HepG2 (cell line): ENCODE data around the gene ZKSCAN2. TPM values are rescaled to one million over a fixed set of nuclear protein-coding genes. Genes with fewer than 3 reads are reported as not detected.

Source experiments
- DNMT3B ChIP-seq: conservative IDR thresholded peaks from 2 replicates; pipeline ENCODE4 v1.6.1; 2016; ENCODE audit warnings: missing biosample characterization, control low read depth
- FOXC1 ChIP-seq: sonication (generic); formaldehyde crosslinking; IDR thresholded peaks from 2 replicates; pipeline ENCODE4 v1.8.0; 2022; ENCODE audit warnings: mild to moderate bottlenecking, missing genetic modification reagents, borderline replicate concordance
- GATAD2A ChIP-seq: IDR thresholded peaks from 2 replicates; pipeline ENCODE4 v1.6.1; 2016
- JUN ChIP-seq: sonication (generic); formaldehyde crosslinking; IDR thresholded peaks from 2 replicates; pipeline ENCODE4 v1.4.0; 2020; ENCODE audit warnings: mild to moderate bottlenecking, missing genetic modification reagents
- NFATC3 ChIP-seq: sonication (generic); formaldehyde crosslinking; IDR thresholded peaks from 2 replicates; pipeline ENCODE4 v1.5.1; 2020; ENCODE audit warnings: mild to moderate bottlenecking, missing genetic modification reagents
- RBAK ChIP-seq: sonication (generic); formaldehyde crosslinking; IDR thresholded peaks from 2 replicates; pipeline ENCODE4 v1.5.1; 2020; ENCODE audit warnings: mild to moderate bottlenecking, missing genetic modification reagents
- TBL1XR1 ChIP-seq: fragments of 150-350 bp; IDR thresholded peaks from 2 replicates; pipeline ENCODE4 v1.6.1; 2014; ENCODE audit warnings: borderline replicate concordance, low read length; ENCODE audit not compliant: partially characterized antibody
- ZNF496 ChIP-seq: sonication (generic); formaldehyde crosslinking; IDR thresholded peaks from 2 replicates; pipeline ENCODE4 v1.8.1; 2023; ENCODE audit warnings: mild to moderate bottlenecking, moderate library complexity, missing genetic modification reagents; ENCODE audit not compliant: insufficient replicate concordance
- ZNF510 ChIP-seq: sonication (generic); formaldehyde crosslinking; IDR thresholded peaks from 2 replicates; pipeline ENCODE4 v1.4.0; 2020; ENCODE audit warnings: low read depth, mild to moderate bottlenecking, missing genetic modification reagents
- ZNF564 ChIP-seq: sonication (generic); formaldehyde crosslinking; IDR thresholded peaks from 2 replicates; pipeline ENCODE4 v1.8.1; 2023; ENCODE audit warnings: mild to moderate bottlenecking, missing genetic modification reagents
- ZNF710 ChIP-seq: sonication (generic); formaldehyde crosslinking; IDR thresholded peaks from 2 replicates; pipeline ENCODE4 v1.5.0; 2020; ENCODE audit warnings: mild to moderate bottlenecking, missing genetic modification reagents, borderline replicate concordance
- ZNF784 ChIP-seq: sonication (generic); formaldehyde crosslinking; IDR thresholded peaks from 2 replicates; pipeline ENCODE4 v1.5.1; 2020; ENCODE audit warnings: missing genetic modification reagents, mild to moderate bottlenecking, borderline replicate concordance
- polyA plus RNA-seq, 8 experiments: library from polyadenylated mRNA; depleted of rRNA in 3 of 8; stranded (reverse) in 7 of 8; unstranded in 1 of 8; fragments of >200 nt; fragmentation: Illumina TruSeq in 4 of 8; extraction: Trizol in 4 of 8; gene quantifications; 2 replicates each; pipeline versions ENCODE4 v1.2.1 to v1.2.3, GENCODE V29; 2011 to 2016; ENCODE audit warnings: low read depth in 4 of 8, missing spikeins in 1 of 8, mixed read lengths in 1 of 8; ENCODE audit not compliant: insufficient read depth in 1 of 8
- total RNA-seq, 5 experiments: library from RNA; depleted of rRNA; stranded (reverse); fragments of >200 nt; fragmentation: Illumina TruSeq; extraction: Trizol; gene quantifications; 2 replicates each; pipeline ENCODE4 v1.2.3, GENCODE V29; 2016; ENCODE audit warnings: low read depth in 1 of 5
- TF ChIP-seq, protein P1 (sequence below): sonication (generic); formaldehyde crosslinking; IDR thresholded peaks from 2 replicates; pipeline ENCODE4 v1.4.0; 2020; ENCODE audit warnings: missing genetic modification reagents, borderline replicate concordance
- TF ChIP-seq, protein P2 (sequence below): sonication (generic); formaldehyde crosslinking; IDR thresholded peaks from 2 replicates; pipeline ENCODE4 v1.4.0; 2020; ENCODE audit warnings: missing genetic modification reagents, mild to moderate bottlenecking, borderline replicate concordance
- TF ChIP-seq, protein P3 (sequence below), 2 experiments: sonication (generic) in 1 of 2; formaldehyde crosslinking in 1 of 2; IDR thresholded peaks; 2 replicates each; pipeline versions ENCODE4 v1.4.0 to v1.6.1; 2018 to 2020; ENCODE audit warnings: missing genetic modification reagents in 2 of 2, borderline replicate concordance in 1 of 2, low read depth in 1 of 2, mild to moderate bottlenecking in 1 of 2, missing biosample characterization in 1 of 2

The ZKSCAN2 gene
- total and polyA plus RNA-seq, 2 of the 13 experiments (the other 11 are each of a cell fraction or from before 2014, with no cell fraction given) = 4.2 to 11.1 TPM

DNA sequence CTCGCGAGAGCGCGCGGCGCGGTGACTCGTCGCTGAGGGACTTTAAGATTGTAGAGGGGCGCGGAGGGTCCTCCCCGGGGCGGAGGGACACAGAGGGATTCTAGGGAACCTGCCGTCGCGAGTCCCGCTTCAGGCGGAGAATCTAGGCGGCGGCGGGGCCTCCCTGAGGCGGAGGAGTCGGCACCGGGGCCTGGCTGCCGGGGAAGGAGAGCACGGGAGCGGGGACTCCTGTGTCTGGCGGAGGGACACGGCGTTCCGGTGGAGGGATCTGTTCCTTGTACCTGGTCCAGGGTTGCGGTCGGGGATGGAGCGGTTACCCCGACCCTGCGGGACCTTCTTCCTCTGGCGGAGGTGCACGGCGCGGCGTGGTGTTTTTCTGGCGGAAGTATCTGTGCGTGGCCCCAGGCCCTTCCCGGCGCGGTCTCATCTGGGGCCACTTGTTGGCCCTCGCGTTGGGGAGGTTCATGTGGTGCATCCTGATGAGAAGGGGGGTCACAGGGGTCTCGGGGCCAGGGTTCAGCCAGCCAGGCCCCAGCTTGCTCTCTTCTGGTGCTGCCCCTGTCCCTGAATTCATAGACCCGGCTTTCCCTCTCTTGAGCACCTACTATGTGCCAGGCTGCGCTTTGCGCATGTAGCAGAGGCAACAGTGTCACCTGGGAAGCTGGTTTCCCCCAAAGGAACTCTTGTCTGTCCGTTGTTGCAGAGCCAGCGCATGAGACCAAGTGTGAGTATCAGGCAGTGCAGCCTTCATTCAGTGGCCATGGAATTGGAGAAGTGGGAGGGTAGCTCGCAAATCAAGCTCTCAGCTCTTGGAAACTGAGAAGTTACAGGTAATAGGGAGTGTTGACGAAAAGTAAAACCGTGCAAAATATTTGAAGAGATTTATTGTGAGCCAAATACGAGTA, 563 bp upstream of the ZKSCAN2 start (continued):
- TF ChIP-seq, protein P1, sequence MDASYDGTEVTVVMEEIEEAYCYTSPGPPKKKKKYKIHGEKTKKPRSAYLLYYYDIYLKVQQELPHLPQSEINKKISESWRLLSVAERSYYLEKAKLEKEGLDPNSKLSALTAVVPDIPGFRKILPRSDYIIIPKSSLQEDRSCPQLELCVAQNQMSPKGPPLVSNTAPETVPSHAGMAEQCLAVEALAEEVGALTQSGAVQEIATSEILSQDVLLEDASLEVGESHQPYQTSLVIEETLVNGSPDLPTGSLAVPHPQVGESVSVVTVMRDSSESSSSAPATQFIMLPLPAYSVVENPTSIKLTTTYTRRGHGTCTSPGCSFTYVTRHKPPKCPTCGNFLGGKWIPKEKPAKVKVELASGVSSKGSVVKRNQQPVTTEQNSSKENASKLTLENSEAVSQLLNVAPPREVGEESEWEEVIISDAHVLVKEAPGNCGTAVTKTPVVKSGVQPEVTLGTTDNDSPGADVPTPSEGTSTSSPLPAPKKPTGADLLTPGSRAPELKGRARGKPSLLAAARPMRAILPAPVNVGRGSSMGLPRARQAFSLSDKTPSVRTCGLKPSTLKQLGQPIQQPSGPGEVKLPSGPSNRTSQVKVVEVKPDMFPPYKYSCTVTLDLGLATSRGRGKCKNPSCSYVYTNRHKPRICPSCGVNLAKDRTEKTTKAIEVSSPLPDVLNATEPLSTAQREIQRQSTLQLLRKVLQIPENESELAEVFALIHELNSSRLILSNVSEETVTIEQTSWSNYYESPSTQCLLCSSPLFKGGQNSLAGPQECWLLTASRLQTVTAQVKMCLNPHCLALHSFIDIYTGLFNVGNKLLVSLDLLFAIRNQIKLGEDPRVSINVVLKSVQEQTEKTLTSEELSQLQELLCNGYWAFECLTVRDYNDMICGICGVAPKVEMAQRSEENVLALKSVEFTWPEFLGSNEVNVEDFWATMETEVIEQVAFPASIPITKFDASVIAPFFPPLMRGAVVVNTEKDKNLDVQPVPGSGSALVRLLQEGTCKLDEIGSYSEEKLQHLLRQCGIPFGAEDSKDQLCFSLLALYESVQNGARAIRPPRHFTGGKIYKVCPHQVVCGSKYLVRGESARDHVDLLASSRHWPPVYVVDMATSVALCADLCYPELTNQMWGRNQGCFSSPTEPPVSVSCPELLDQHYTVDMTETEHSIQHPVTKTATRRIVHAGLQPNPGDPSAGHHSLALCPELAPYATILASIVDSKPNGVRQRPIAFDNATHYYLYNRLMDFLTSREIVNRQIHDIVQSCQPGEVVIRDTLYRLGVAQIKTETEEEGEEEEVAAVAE (CRISPR knock-in tag) = peak; percentile 41; the same call in 1 of the 2 replicates
- TF ChIP-seq ZNF564 (CRISPR knock-in tag) = peak; percentile 51
- peak; percentile 73; the same call in 1 of the 2 replicates for TF ChIP-seq JUN
- TF ChIP-seq DNMT3B = 0 out of 2 replicates have a peak, but pooled peaks have one; percentile 36
- TF ChIP-seq ZNF710 (CRISPR knock-in tag) = no peak
- TF ChIP-seq TBL1XR1 = peak; percentile 43
- peak; percentile 76 for TF ChIP-seq GATAD2A (CRISPR knock-in tag)
- TF ChIP-seq ZNF496 (CRISPR knock-in tag) = no peak
- TF ChIP-seq, protein P2, sequence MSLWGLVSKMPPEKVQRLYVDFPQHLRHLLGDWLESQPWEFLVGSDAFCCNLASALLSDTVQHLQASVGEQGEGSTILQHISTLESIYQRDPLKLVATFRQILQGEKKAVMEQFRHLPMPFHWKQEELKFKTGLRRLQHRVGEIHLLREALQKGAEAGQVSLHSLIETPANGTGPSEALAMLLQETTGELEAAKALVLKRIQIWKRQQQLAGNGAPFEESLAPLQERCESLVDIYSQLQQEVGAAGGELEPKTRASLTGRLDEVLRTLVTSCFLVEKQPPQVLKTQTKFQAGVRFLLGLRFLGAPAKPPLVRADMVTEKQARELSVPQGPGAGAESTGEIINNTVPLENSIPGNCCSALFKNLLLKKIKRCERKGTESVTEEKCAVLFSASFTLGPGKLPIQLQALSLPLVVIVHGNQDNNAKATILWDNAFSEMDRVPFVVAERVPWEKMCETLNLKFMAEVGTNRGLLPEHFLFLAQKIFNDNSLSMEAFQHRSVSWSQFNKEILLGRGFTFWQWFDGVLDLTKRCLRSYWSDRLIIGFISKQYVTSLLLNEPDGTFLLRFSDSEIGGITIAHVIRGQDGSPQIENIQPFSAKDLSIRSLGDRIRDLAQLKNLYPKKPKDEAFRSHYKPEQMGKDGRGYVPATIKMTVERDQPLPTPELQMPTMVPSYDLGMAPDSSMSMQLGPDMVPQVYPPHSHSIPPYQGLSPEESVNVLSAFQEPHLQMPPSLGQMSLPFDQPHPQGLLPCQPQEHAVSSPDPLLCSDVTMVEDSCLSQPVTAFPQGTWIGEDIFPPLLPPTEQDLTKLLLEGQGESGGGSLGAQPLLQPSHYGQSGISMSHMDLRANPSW (CRISPR knock-in tag) = no peak
- TF ChIP-seq FOXC1 (CRISPR knock-in tag) = peak; percentile 65
- peak; percentile 90 for TF ChIP-seq ZNF510 (CRISPR knock-in tag)
- TF ChIP-seq RBAK = peak; percentile 48
- peak; percentile 87; the same call in 1 of the 2 replicates for TF ChIP-seq ZNF784 (CRISPR knock-in tag)
- TF ChIP-seq, protein P3, sequence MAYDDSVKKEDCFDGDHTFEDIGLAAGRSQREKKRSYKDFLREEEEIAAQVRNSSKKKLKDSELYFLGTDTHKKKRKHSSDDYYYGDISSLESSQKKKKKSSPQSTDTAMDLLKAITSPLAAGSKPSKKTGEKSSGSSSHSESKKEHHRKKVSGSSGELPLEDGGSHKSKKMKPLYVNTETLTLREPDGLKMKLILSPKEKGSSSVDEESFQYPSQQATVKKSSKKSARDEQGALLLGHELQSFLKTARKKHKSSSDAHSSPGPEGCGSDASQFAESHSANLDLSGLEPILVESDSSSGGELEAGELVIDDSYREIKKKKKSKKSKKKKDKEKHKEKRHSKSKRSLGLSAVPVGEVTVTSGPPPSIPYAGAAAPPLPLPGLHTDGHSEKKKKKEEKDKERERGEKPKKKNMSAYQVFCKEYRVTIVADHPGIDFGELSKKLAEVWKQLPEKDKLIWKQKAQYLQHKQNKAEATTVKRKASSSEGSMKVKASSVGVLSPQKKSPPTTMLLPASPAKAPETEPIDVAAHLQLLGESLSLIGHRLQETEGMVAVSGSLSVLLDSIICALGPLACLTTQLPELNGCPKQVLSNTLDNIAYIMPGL (CRISPR knock-in tag; IDR thresholded peaks at IDR 0.05; ENCODE audit: borderline replicate concordance in 1 of 2, low read depth in 1 of 2) = peak; percentile 90 to 93
- peak; percentile 95 for TF ChIP-seq NFATC3 (CRISPR knock-in tag)
